ENCODE data around the gene EIF4H. TPM values are rescaled to one million over a fixed set of nuclear protein-coding genes. Genes with fewer than 3 reads are reported as not detected.

The EIF4H gene
- total RNA-seq, 1 donor from 2014 or later: 274 TPM

DNA sequence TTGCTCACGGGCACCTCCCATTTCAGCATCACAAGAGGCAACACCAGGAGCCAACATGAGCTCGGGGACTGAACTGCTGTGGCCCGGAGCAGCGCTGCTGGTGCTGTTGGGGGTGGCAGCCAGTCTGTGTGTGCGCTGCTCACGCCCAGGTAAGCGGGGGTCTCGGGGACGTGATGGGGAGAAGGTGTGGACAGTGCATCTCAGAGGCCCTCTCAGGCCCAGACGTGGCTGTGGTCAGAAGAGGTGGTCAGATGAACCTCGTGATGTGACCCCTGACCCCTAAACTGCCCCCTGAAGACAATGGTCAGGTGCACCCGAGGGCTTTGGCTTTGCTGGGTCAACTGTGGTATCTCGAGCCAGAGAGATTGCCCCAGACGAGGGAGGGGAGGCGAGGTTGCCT lies 41.8 kb downstream of the EIF4H start:
- no peak for TF ChIP-seq CTCF (IDR thresholded peaks at IDR 0.05; ENCODE audit: unreplicated experiment)
- peaks cover 9% of the 10 kb centered on the region for H3K4me1 Mint-ChIP-seq (ENCODE audit: unreplicated experiment)
- peaks cover 9% of the 10 kb centered on the region for H3K27me3 Mint-ChIP-seq (ENCODE audit: unreplicated experiment)
- DNase-seq (ENCODE audit: low spot score): no peak
- H3K27ac Mint-ChIP-seq (ENCODE audit: unreplicated experiment): no peak overlapping the region
- no peak overlapping the region for H3K4me3 Mint-ChIP-seq (ENCODE audit: unreplicated experiment)
- H3K36me3 Mint-ChIP-seq (ENCODE audit: low read depth, unreplicated experiment): no peaks in the 10 kb centered on the region
- no peaks in the 10 kb centered on the region for H3K9me3 Mint-ChIP-seq (ENCODE audit: unreplicated experiment)

GRCh38 chr7:74216361-74216761 lies 42.2 kb downstream of the EIF4H start:
- Mint-ChIP-seq H3K36me3 (ENCODE audit: low read depth, unreplicated experiment) (no peaks in the 10 kb centered on the region), H3K4me3 (ENCODE audit: unreplicated experiment) (no peak overlapping the region), H3K9me3 (ENCODE audit: unreplicated experiment) (no peaks in the 10 kb centered on the region), H3K27ac (ENCODE audit: unreplicated experiment) (no peak overlapping the region), H3K4me1 (ENCODE audit: unreplicated experiment) (peaks cover 9% of the 10 kb centered on the region), H3K27me3 (ENCODE audit: unreplicated experiment) (peaks cover 9% of the 10 kb centered on the region)
- TF ChIP-seq CTCF (IDR thresholded peaks at IDR 0.05; ENCODE audit: unreplicated experiment): no peak
- DNase-seq (ENCODE audit: low spot score): no peak

DNA sequence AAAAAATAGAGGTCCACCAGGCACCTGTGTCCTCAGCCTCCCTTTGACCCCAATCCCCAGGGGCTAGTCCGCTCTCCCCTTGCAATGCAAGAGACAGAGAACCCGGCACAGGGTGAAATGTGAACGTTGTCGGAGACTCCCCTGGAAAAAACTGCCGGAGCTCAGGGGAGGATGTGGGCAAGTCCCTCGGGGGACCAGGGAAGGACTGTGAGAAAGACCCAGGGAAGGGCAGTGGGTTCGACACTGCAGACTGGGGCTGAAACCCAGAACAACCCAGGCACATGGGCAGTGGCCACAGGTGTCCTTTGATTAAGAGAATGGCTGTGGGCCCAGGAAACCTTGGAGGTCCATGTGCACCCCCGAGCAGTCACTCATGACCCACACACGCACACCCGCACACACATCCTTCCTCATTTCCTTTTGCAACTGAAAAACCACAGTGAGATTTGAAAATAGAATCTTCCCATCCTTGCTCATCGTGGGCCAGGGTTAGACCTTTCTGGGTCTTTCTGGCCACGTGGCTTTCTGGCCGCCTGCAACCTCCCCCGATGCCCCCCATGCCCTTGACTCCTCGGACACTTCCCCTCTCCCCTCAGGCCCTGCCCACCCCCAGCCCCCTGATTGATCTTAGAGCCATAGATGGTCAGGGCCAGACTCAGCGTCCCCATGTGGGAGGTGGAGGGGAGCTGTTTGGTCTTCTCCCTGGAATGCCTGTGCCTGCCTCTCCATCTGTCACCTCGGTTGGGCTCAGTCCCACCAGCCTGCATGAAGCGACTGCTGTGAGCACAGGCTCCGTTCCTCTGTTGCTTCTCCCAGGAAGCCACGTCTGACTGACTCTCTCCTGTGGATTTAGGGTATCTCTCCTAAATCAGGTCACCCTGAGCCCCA lies 43.5 kb downstream of the EIF4H start:
- H3K9me3 Mint-ChIP-seq (ENCODE audit: unreplicated experiment): no peaks in the 10 kb centered on the region
- H3K4me1 Mint-ChIP-seq (ENCODE audit: unreplicated experiment): peaks cover 9% of the 10 kb centered on the region
- no peak for DNase-seq (ENCODE audit: low spot score)
- H3K27me3 Mint-ChIP-seq (ENCODE audit: unreplicated experiment): peaks cover 9% of the 10 kb centered on the region
- no peak overlapping the region for H3K4me3 Mint-ChIP-seq (ENCODE audit: unreplicated experiment)
- H3K36me3 Mint-ChIP-seq (ENCODE audit: low read depth, unreplicated experiment): no peaks in the 10 kb centered on the region
- no peak overlapping the region for H3K27ac Mint-ChIP-seq (ENCODE audit: unreplicated experiment)
- no peak for TF ChIP-seq CTCF (IDR thresholded peaks at IDR 0.05; ENCODE audit: unreplicated experiment)

DNA sequence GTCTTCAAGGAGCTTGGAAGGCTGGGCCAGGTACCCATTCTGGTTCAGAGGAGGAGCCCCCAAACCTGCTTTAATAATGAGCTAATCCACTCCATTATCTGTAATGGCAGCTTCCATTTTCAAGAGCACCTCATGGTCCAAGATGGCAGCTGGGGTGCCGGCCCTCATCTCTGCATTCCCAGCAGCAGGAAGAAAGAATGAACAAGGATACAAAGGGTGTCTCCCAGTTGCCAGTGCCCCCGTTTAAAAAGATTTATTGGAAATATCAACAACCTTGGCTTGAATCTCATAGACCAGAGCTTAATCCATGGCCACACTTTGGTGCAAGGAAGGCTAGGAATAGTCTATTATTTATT lies 44.2 kb downstream of the EIF4H start:
- no peaks in the 10 kb centered on the region for H3K36me3 Mint-ChIP-seq (ENCODE audit: low read depth, unreplicated experiment)
- H3K27ac Mint-ChIP-seq (ENCODE audit: unreplicated experiment): no peak overlapping the region
- peaks cover 9% of the 10 kb centered on the region for H3K4me1 Mint-ChIP-seq (ENCODE audit: unreplicated experiment)
- peaks cover 12% of the 10 kb centered on the region for H3K27me3 Mint-ChIP-seq (ENCODE audit: unreplicated experiment)
- no peak for TF ChIP-seq CTCF (IDR thresholded peaks at IDR 0.05; ENCODE audit: unreplicated experiment)
- H3K9me3 Mint-ChIP-seq (ENCODE audit: unreplicated experiment): no peaks in the 10 kb centered on the region
- no peak for DNase-seq (ENCODE audit: low spot score)
- no peak overlapping the region for H3K4me3 Mint-ChIP-seq (ENCODE audit: unreplicated experiment)

GRCh38 chr7:74219416-74219815 lies 45.3 kb downstream of the EIF4H start:
- no peaks in the 10 kb centered on the region for H3K9me3 Mint-ChIP-seq (ENCODE audit: unreplicated experiment)
- peaks cover 14% of the 10 kb centered on the region for H3K27me3 Mint-ChIP-seq (ENCODE audit: unreplicated experiment)
- no peaks in the 10 kb centered on the region for H3K36me3 Mint-ChIP-seq (ENCODE audit: low read depth, unreplicated experiment)
- DNase-seq (ENCODE audit: low spot score): no peak
- no peak overlapping the region for H3K4me3 Mint-ChIP-seq (ENCODE audit: unreplicated experiment)
- TF ChIP-seq CTCF (IDR thresholded peaks at IDR 0.05; ENCODE audit: unreplicated experiment): no peak
- H3K4me1 Mint-ChIP-seq (ENCODE audit: unreplicated experiment): peaks cover 9% of the 10 kb centered on the region
- H3K27ac Mint-ChIP-seq (ENCODE audit: unreplicated experiment): no peak overlapping the region
